Measurements from ENCODE around the gene RBMX2. TPM values are rescaled to one million over a fixed set of nuclear protein-coding genes. Genes with fewer than 3 reads are reported as not detected.

Gene RBMX2
- total RNA-seq, 2 donors from 2014 or later: 5.4 to 15.8 TPM

- no peaks in the 10 kb centered on the region for H3K9me3 ChIP-seq
- ATAC-seq (ENCODE audit: insufficient number of reproducible peaks, low FRiP score, low read depth) (no peak), DNase-seq (ENCODE audit: low spot score) (no peak)
- H3K27me3 ChIP-seq (replicated peaks; ENCODE audit: insufficient read depth): no peaks in the 10 kb centered on the region
- TF ChIP-seq CTCF (IDR thresholded peaks at IDR 0.05): no peak
- H3K27ac ChIP-seq: no peak overlapping the region
- H3K4me3 ChIP-seq: no peak overlapping the region
- no peaks in the 10 kb centered on the region for H3K4me1 ChIP-seq (ENCODE audit: control insufficient read depth in 1 of 2, low read depth in 2 of 2)
- H3K36me3 ChIP-seq: no peaks in the 10 kb centered on the region
Observed at GRCh38 chrX:130444641-130445336, 43.0 kb downstream of the RBMX2 start.

- Histone ChIP-seq H3K4me1 (ENCODE audit: control insufficient read depth in 1 of 2, low read depth in 2 of 2) (no peaks in the 10 kb centered on the region), H3K9me3 (no peaks in the 10 kb centered on the region), H3K27me3 (replicated peaks; ENCODE audit: insufficient read depth) (no peaks in the 10 kb centered on the region), H3K27ac (no peak overlapping the region), H3K36me3 (no peaks in the 10 kb centered on the region), H3K4me3 (no peak overlapping the region)
- TF ChIP-seq CTCF (IDR thresholded peaks at IDR 0.05): no peak
- DNase-seq (ENCODE audit: low spot score) (no peak), ATAC-seq (ENCODE audit: insufficient number of reproducible peaks, low FRiP score, low read depth) (no peak)
Observed at GRCh38 chrX:130446974-130447373, 45.2 kb downstream of the RBMX2 start.

Other genes starting within 250 kb of the RBMX2 start
- gene AIFM1, start 236.1 kb upstream of the RBMX2 start, total RNA-seq: 10 to 100 TPM; 11.4 to 13.6 TPM
- not detected for gene RAB33A, start 230.0 kb upstream of the RBMX2 start, total RNA-seq
- 1 to 10 TPM; 2.7 to 4.0 TPM for gene ZNF280C, start 133.1 kb upstream of the RBMX2 start, total RNA-seq
- 10 to 100 TPM; 10.6 to 13.8 TPM for gene SLC25A14, start 62.1 kb upstream of the RBMX2 start, total RNA-seq
- not detected for gene GPR119, start 16.3 kb upstream of the RBMX2 start, total RNA-seq